Gastrocnemius medialis (tissue), 4 donors: ENCODE results near the gene ARIH1.

Experiments
- POLR2A ChIP-seq, 2 donors: fragments of 450-650 bp; IDR thresholded peaks; one replicate each; pipeline ENCODE4 v1.6.1; 2017; ENCODE audit warnings: antibody characterized with exemption in 2 of 2, mild to moderate bottlenecking in 2 of 2, moderate library complexity in 2 of 2
- TF ChIP-seq, protein P1 (sequence below), 5 experiments: fragments of 450-650 bp in 3 of 5; fragments of 200-600 bp in 2 of 5; sonication (generic) in 2 of 5; IDR thresholded peaks in 4 of 5; conservative IDR thresholded peaks in 1 of 5; 1 replicate in 4 of 5; 2 replicates in 1 of 5; pipeline ENCODE4 v1.5.1; 2016 to 2019; ENCODE audit warnings: antibody characterized with exemption in 5 of 5, mild to moderate bottlenecking in 3 of 5, moderate library complexity in 3 of 5

DNA sequence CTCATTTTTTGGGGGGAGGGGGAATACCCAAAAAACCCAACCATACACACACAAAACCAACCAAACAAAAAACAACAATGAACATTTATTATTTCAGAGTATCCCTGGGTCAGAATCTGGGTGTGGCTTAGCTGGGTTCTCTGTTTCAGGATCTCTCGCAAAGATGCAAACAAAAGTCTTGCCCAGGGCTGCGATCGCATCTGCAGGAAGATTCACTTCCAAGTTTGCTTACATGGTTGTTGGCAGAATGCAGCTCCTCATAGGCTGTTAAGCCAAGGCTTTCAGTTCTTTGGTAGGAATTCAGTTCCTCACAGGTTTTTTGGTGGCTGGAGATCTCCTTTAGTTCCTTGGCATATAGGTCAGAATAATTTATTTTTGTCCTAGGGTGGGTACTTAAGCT is 13.7 kb upstream of the ARIH1 start:
- TF ChIP-seq POLR2A (IDR thresholded peaks at IDR 0.05) = no peak
- TF ChIP-seq, protein P1, sequence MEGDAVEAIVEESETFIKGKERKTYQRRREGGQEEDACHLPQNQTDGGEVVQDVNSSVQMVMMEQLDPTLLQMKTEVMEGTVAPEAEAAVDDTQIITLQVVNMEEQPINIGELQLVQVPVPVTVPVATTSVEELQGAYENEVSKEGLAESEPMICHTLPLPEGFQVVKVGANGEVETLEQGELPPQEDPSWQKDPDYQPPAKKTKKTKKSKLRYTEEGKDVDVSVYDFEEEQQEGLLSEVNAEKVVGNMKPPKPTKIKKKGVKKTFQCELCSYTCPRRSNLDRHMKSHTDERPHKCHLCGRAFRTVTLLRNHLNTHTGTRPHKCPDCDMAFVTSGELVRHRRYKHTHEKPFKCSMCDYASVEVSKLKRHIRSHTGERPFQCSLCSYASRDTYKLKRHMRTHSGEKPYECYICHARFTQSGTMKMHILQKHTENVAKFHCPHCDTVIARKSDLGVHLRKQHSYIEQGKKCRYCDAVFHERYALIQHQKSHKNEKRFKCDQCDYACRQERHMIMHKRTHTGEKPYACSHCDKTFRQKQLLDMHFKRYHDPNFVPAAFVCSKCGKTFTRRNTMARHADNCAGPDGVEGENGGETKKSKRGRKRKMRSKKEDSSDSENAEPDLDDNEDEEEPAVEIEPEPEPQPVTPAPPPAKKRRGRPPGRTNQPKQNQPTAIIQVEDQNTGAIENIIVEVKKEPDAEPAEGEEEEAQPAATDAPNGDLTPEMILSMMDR (IDR thresholded peaks at IDR 0.05 in 4 of 5, conservative IDR thresholded peaks at IDR 0.05 in 1 of 5) = no peak
